HepG2 (cell line): Measurements from ENCODE around the gene BROX. TPM values are rescaled to one million over a fixed set of nuclear protein-coding genes. Genes with fewer than 3 reads are reported as not detected.

Source experiments
- ATAC-seq: fragments of 200-7000 bp; cut with Tn5 transposase; 3 replicates; pipeline ENCODE4 v1.9.1; 2020; ENCODE audit warnings: mild to moderate bottlenecking, moderate library complexity
- BruUV-seq: library from RNA; stranded (reverse); fragments of 400-500 nt; replicated peaks from 2 replicates; lab custom pipeline; 2021; lab: Mats Ljungman, UMichigan
- CTCF ChIA-PET: fragments of 300-600 bp; formaldehyde crosslinking; extraction: SDS; loops from one replicate; lab custom pipeline; 2021; ENCODE audit warnings: low total read pairs, inconsistent platforms, low intra/inter-chr PET ratio; lab: Yijun Ruan, JAX
- POLR2A ChIA-PET: fragments of 350-600 bp; sonication (Branson Sonifier 250); formaldehyde crosslinking; loops from one replicate; lab custom pipeline; 2020; ENCODE audit warnings: antibody characterized with exemption, inconsistent platforms; lab: Yijun Ruan, JAX
- DNase-seq: peaks from one replicate; pipeline ENCODE4 v3.0.0-alpha.2; 2015; ENCODE audit warnings: low spot score
- FAIRE-seq: peaks from 3 replicates; lab custom pipeline; 2011; peaks lifted over from hg19 to GRCh38; lab: Jason Lieb, UNC
- H2AFZ ChIP-seq: one replicate; pipeline ENCODE4 v1.6.1; 2011; ENCODE audit warnings: low read length, inconsistent platforms
- H3K27ac ChIP-seq: fragments of 300-600 bp; 3 replicates; pipeline ENCODE4 v1.8.0; 2011; ENCODE audit warnings: mixed run types, mild to moderate bottlenecking, mixed read lengths, low read length, inconsistent platforms; ENCODE audit not compliant: insufficient read depth; ENCODE audit errors: extremely low read length
- H3K27me3 ChIP-seq, 2 experiments: fragments of 200-600 bp in 1 of 2; 2 replicates in 1 of 2; 3 replicates in 1 of 2; pipeline versions ENCODE4 v1.6.0 to v1.8.0; 2011; ENCODE audit warnings: low read length in 2 of 2, mild to moderate bottlenecking in 2 of 2, moderate library complexity in 2 of 2, inconsistent platforms in 1 of 2; ENCODE audit not compliant: insufficient read depth in 2 of 2, control insufficient read depth in 1 of 2
- H3K36me3 ChIP-seq, 2 experiments: fragments of 200-600 bp in 1 of 2; replicated peaks in 1 of 2; 2 replicates in 1 of 2; 3 replicates in 1 of 2; pipeline versions ENCODE4 v1.5.1 to v1.8.0; 2011; ENCODE audit warnings: low read length in 2 of 2, inconsistent platforms in 1 of 2; ENCODE audit not compliant: insufficient read depth in 2 of 2, control insufficient read depth in 1 of 2
- H3K4me1 ChIP-seq: 2 replicates; pipeline ENCODE4 v1.5.1; 2012; ENCODE audit warnings: low read length, inconsistent platforms; ENCODE audit not compliant: insufficient read depth
- H3K4me2 ChIP-seq: 2 replicates; pipeline ENCODE4 v1.6.0; 2011; ENCODE audit warnings: low read depth, low read length, inconsistent platforms
- H3K4me3 ChIP-seq, 3 experiments: fragments of 200-600 bp in 1 of 3; sonication (generic), shearing (Covaris generic) in 1 of 3; replicated peaks in 1 of 3; 2 replicates each; pipeline ENCODE4 v1.5.1; 2011 to 2016; ENCODE audit warnings: low read length in 3 of 3, inconsistent platforms in 2 of 3, low read depth in 2 of 3, mild to moderate bottlenecking in 2 of 3, control low read depth in 1 of 3, mixed read lengths in 1 of 3; ENCODE audit not compliant: insufficient read depth in 1 of 3
- H3K79me2 ChIP-seq: one replicate; pipeline ENCODE4 v1.6.1; 2011; ENCODE audit warnings: low read length, inconsistent platforms; ENCODE audit not compliant: insufficient read depth
- H3K9ac ChIP-seq: 2 replicates; pipeline ENCODE4 v1.6.0; 2011; ENCODE audit warnings: mild to moderate bottlenecking, low read depth, low read length, inconsistent platforms; ENCODE audit not compliant: insufficient read depth
- H3K9me3 ChIP-seq: 2 replicates; pipeline ENCODE4 v1.5.1; 2012; ENCODE audit warnings: mild to moderate bottlenecking, low read length
- H4K20me1 ChIP-seq: 2 replicates; pipeline ENCODE4 v1.6.0; 2011; ENCODE audit warnings: inconsistent platforms, mild to moderate bottlenecking, low read length, moderate library complexity; ENCODE audit not compliant: insufficient read depth
- AKNA ChIP-seq: sonication (generic); formaldehyde crosslinking; IDR thresholded peaks from 2 replicates; pipeline ENCODE4 v1.4.0; 2020; ENCODE audit warnings: missing genetic modification reagents, borderline replicate concordance
- CEBPG ChIP-seq: IDR thresholded peaks from 2 replicates; pipeline ENCODE4 v1.6.1; 2016
- CERS6 ChIP-seq: sonication (generic); formaldehyde crosslinking; IDR thresholded peaks from 2 replicates; pipeline ENCODE4 v1.5.0; 2020; ENCODE audit warnings: missing genetic modification reagents
- EEA1 ChIP-seq: sonication (generic); formaldehyde crosslinking; IDR thresholded peaks from 2 replicates; pipeline ENCODE4 v1.5.1; 2020; ENCODE audit warnings: mild to moderate bottlenecking, missing genetic modification reagents, borderline replicate concordance
- EP300 ChIP-seq, 3 experiments: sonication (generic) in 1 of 3; formaldehyde crosslinking in 1 of 3; IDR thresholded peaks; 2 replicates each; pipeline versions ENCODE4 v1.5.1 to v1.6.1; 2011 to 2020; ENCODE audit warnings: low read depth in 2 of 3, low read length in 2 of 3, borderline replicate concordance in 1 of 3, improper control_type of control experiment in 1 of 3, mild to moderate bottlenecking in 1 of 3, missing genetic modification reagents in 1 of 3, moderate library complexity in 1 of 3
- ESRRA ChIP-seq: sonication (generic); formaldehyde crosslinking; IDR thresholded peaks from 2 replicates; pipeline ENCODE4 v1.5.1; 2020; ENCODE audit warnings: mild to moderate bottlenecking, low read depth, missing genetic modification reagents
- HNF4A ChIP-seq: sonication (generic); formaldehyde crosslinking; IDR thresholded peaks from 2 replicates; pipeline ENCODE4 v1.4.0; 2020; ENCODE audit warnings: missing genetic modification reagents
- SATB2 ChIP-seq: sonication (generic); formaldehyde crosslinking; IDR thresholded peaks from 2 replicates; pipeline ENCODE4 v1.5.0; 2020; ENCODE audit warnings: missing genetic modification reagents
- ZNF709 ChIP-seq: sonication (generic); formaldehyde crosslinking; IDR thresholded peaks from 2 replicates; pipeline ENCODE4 v1.5.0; 2020; ENCODE audit warnings: mild to moderate bottlenecking, missing genetic modification reagents
- WGBS: methylation state at CpG from one replicate; pipeline ENCODE4 v1.1.6; 2017; ENCODE audit warnings: low lambda C conversion rate; 5-methylcytosine and 5-hydroxymethylcytosine counted together
- in situ Hi-C: cut with HindIII; loops from 2 replicates; pipeline ENCODE4 v1.10.0; 2017; ENCODE audit warnings: low pct_unique_long_range_greater_than_20kb; ENCODE audit not compliant: extremely low pct_ligation_motif_present
- intact Hi-C: fragments of 100-400 bp; cut with micrococcal nuclease; formaldehyde crosslinking; loops from one replicate; pipeline ENCODE4 v1.10.0; 2022; ENCODE audit not compliant: unreplicated experiment
- polyA plus RNA-seq, 8 experiments: library from polyadenylated mRNA; depleted of rRNA in 3 of 8; stranded (reverse) in 7 of 8; unstranded in 1 of 8; fragments of >200 nt; fragmentation: Illumina TruSeq in 4 of 8; extraction: Trizol in 4 of 8; gene quantifications; 2 replicates each; pipeline versions ENCODE4 v1.2.1 to v1.2.3, GENCODE V29; 2011 to 2016; ENCODE audit warnings: low read depth in 4 of 8, missing spikeins in 1 of 8, mixed read lengths in 1 of 8; ENCODE audit not compliant: insufficient read depth in 1 of 8
- total RNA-seq, 5 experiments: library from RNA; depleted of rRNA; stranded (reverse); fragments of >200 nt; fragmentation: Illumina TruSeq; extraction: Trizol; gene quantifications; 2 replicates each; pipeline ENCODE4 v1.2.3, GENCODE V29; 2016; ENCODE audit warnings: low read depth in 1 of 5
- TF ChIP-seq, protein P1 (sequence below): sonication (generic); formaldehyde crosslinking; IDR thresholded peaks from 2 replicates; pipeline ENCODE4 v1.9.0; 2021; ENCODE audit warnings: missing genetic modification reagents, borderline replicate concordance
- TF ChIP-seq, protein P2 (sequence below): sonication (generic); formaldehyde crosslinking; IDR thresholded peaks from 2 replicates; pipeline ENCODE4 v1.4.0; 2020; ENCODE audit warnings: missing genetic modification reagents

BROX gene
- total and polyA plus RNA-seq, 2 of the 13 experiments (the other 11 are each of a cell fraction or from before 2014, with no cell fraction given): 4.4 to 33.2 TPM

GRCh38 chr1:222751255-222751654, 38.9 kb downstream of the BROX start:
- POLR2A ChIA-PET: no interaction called here
- intact Hi-C loops: no loop called here
- FAIRE-seq: no peak

More at GRCh38 chr1:222751255-222751654, 38.9 kb downstream of the BROX start:
- BruUV-seq: no TSS peak
- 3% methylated on average over 3 of the region's 3 CpGs for WGBS
- ATAC-seq (no peak), DNase-seq (no peak)
- Histone ChIP-seq H4K20me1 (no peaks in the 10 kb centered on the region), H3K27ac (no peak overlapping the region), H3K79me2 (no peaks in the 10 kb centered on the region), H3K4me2 (no peak overlapping the region), H2AFZ (no peak overlapping the region), H3K4me3 (no peak overlapping the region), H3K36me3 (no peaks in the 10 kb centered on the region), H3K9ac (no peak overlapping the region), H3K27me3 (peaks cover 1 to 11% of the 10 kb centered on the region in 2 experiments; a peak in 3 of 5 replicates), H3K4me1 (no peaks in the 10 kb centered on the region), H3K9me3 (no peaks in the 10 kb centered on the region)
- TF ChIP-seq HNF4A: no peak
- no peak for TF ChIP-seq EEA1
- TF ChIP-seq CERS6 (CRISPR knock-in tag): no peak
- TF ChIP-seq EP300 (IDR thresholded peaks at IDR 0.05; ENCODE audit: low read depth in 2 of 2, low read length in 2 of 2): no peak
- TF ChIP-seq EP300 (CRISPR knock-in tag; IDR thresholded peaks at IDR 0.05; ENCODE audit: borderline replicate concordance): no peak
- TF ChIP-seq, protein P1, sequence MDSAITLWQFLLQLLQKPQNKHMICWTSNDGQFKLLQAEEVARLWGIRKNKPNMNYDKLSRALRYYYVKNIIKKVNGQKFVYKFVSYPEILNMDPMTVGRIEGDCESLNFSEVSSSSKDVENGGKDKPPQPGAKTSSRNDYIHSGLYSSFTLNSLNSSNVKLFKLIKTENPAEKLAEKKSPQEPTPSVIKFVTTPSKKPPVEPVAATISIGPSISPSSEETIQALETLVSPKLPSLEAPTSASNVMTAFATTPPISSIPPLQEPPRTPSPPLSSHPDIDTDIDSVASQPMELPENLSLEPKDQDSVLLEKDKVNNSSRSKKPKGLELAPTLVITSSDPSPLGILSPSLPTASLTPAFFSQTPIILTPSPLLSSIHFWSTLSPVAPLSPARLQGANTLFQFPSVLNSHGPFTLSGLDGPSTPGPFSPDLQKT: no peak
- no peak for TF ChIP-seq ESRRA
- no peak for TF ChIP-seq AKNA (CRISPR knock-in tag)
- TF ChIP-seq SATB2: no peak
- TF ChIP-seq ZNF709 (CRISPR knock-in tag): no peak
- no peak for TF ChIP-seq CEBPG (CRISPR knock-in tag)
- TF ChIP-seq, protein P2, sequence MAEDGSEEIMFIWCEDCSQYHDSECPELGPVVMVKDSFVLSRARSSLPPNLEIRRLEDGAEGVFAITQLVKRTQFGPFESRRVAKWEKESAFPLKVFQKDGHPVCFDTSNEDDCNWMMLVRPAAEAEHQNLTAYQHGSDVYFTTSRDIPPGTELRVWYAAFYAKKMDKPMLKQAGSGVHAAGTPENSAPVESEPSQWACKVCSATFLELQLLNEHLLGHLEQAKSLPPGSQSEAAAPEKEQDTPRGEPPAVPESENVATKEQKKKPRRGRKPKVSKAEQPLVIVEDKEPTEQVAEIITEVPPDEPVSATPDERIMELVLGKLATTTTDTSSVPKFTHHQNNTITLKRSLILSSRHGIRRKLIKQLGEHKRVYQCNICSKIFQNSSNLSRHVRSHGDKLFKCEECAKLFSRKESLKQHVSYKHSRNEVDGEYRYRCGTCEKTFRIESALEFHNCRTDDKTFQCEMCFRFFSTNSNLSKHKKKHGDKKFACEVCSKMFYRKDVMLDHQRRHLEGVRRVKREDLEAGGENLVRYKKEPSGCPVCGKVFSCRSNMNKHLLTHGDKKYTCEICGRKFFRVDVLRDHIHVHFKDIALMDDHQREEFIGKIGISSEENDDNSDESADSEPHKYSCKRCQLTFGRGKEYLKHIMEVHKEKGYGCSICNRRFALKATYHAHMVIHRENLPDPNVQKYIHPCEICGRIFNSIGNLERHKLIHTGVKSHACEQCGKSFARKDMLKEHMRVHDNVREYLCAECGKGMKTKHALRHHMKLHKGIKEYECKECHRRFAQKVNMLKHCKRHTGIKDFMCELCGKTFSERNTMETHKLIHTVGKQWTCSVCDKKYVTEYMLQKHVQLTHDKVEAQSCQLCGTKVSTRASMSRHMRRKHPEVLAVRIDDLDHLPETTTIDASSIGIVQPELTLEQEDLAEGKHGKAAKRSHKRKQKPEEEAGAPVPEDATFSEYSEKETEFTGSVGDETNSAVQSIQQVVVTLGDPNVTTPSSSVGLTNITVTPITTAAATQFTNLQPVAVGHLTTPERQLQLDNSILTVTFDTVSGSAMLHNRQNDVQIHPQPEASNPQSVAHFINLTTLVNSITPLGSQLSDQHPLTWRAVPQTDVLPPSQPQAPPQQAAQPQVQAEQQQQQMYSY: no peak
- in situ Hi-C loops: no loop called here
- CTCF ChIA-PET: no interaction called here
